IMR-90 (cell line): Measurements from ENCODE around the gene FAM83F. TPM values are rescaled to one million over a fixed set of nuclear protein-coding genes. Genes with fewer than 3 reads are reported as not detected.

Source experiments
- ATAC-seq: fragments of 200-7000 bp; cut with Tn5 transposase; 2 replicates; pipeline ENCODE4 v1.9.1; 2020; ENCODE audit warnings: low read depth, mild to moderate bottlenecking, moderate library complexity
- BruUV-seq: library from RNA; stranded (reverse); fragments of 400-500 nt; replicated peaks from 2 replicates; lab custom pipeline; 2021; lab: Mats Ljungman, UMichigan
- CTCF ChIA-PET: fragments of 300-600 bp; formaldehyde crosslinking; extraction: SDS; loops from one replicate; lab custom pipeline; 2021; ENCODE audit warnings: antibody characterized with exemption; lab: Yijun Ruan, JAX
- POLR2A ChIA-PET: fragments of 300-600 bp; sonication (Branson Sonifier 250); formaldehyde crosslinking; loops from one replicate; lab custom pipeline; 2022; ENCODE audit warnings: antibody characterized with exemption; ENCODE audit not compliant: unreplicated experiment; lab: Charles Lee
- DNase-seq: peaks from one replicate; pipeline ENCODE4 v3.0.0; 2013
- H2AFZ ChIP-seq: replicated peaks from 2 replicates; pipeline ENCODE3; 2013; ENCODE audit warnings: low read length, mild to moderate bottlenecking; ENCODE audit not compliant: poor library complexity
- H2AK5ac ChIP-seq: 2 replicates; pipeline ENCODE4 v1.6.1; 2013; ENCODE audit warnings: low read depth, low read length, inconsistent platforms
- H2AK9ac ChIP-seq: replicated peaks from 2 replicates; pipeline ENCODE3; 2013; ENCODE audit warnings: mild to moderate bottlenecking, low read depth, low read length, moderate library complexity; ENCODE audit not compliant: poor library complexity
- H2BK120ac ChIP-seq: 2 replicates; pipeline ENCODE4 v1.6.1; 2013; ENCODE audit warnings: low read depth, low read length, inconsistent platforms
- H2BK15ac ChIP-seq: 3 replicates; pipeline ENCODE4 v1.6.1; 2013; ENCODE audit warnings: low read depth, low read length, inconsistent platforms
- H2BK20ac ChIP-seq: 2 replicates; pipeline ENCODE4 v1.6.1; 2013; ENCODE audit warnings: low read depth, mild to moderate bottlenecking, inconsistent platforms, low read length, moderate library complexity
- H2BK5ac ChIP-seq: 2 replicates; pipeline ENCODE4 v1.6.1; 2013; ENCODE audit warnings: mild to moderate bottlenecking, low read depth, low read length, inconsistent platforms; ENCODE audit not compliant: poor library complexity, severe bottlenecking
- H3K14ac ChIP-seq: replicated peaks from 2 replicates; pipeline ENCODE4 v1.6.1; 2013; ENCODE audit warnings: low read depth, low read length, inconsistent platforms
- H3K18ac ChIP-seq: 2 replicates; pipeline ENCODE4 v1.6.1; 2013; ENCODE audit warnings: low read depth, low read length, control low read depth
- H3K23ac ChIP-seq: 2 replicates; pipeline ENCODE4 v1.6.1; 2013; ENCODE audit warnings: low read depth, low read length, inconsistent platforms
- H3K27ac ChIP-seq: 2 replicates; pipeline ENCODE4 v1.5.1; 2013; ENCODE audit warnings: mild to moderate bottlenecking, control low read depth, low read length; ENCODE audit not compliant: insufficient read depth
- H3K27me3 ChIP-seq: 2 replicates; pipeline ENCODE4 v1.6.1; 2013; ENCODE audit warnings: low read length; ENCODE audit not compliant: control insufficient read depth, insufficient read depth
- H3K36me3 ChIP-seq: 2 replicates; pipeline ENCODE4 v1.6.1; 2013; ENCODE audit warnings: low read length, mixed read lengths; ENCODE audit not compliant: control insufficient read depth, insufficient read depth
- H3K4ac ChIP-seq: 2 replicates; pipeline ENCODE4 v1.6.1; 2013; ENCODE audit warnings: low read depth, low read length, inconsistent platforms
- H3K4me1 ChIP-seq: 2 replicates; pipeline ENCODE4 v1.6.1; 2013; ENCODE audit warnings: low read length, mixed read lengths; ENCODE audit not compliant: control insufficient read depth, insufficient read depth
- H3K4me2 ChIP-seq: 2 replicates; pipeline ENCODE4 v1.6.1; 2013; ENCODE audit warnings: low read depth, mild to moderate bottlenecking, control low read depth, low read length, moderate library complexity
- H3K4me3 ChIP-seq: 2 replicates; pipeline ENCODE4 v1.5.1; 2013; ENCODE audit warnings: low read depth, mild to moderate bottlenecking, control low read depth, low read length, moderate library complexity; ENCODE audit not compliant: insufficient read depth
- H3K56ac ChIP-seq: 2 replicates; pipeline ENCODE4 v1.6.1; 2013; ENCODE audit warnings: low read length, inconsistent platforms; ENCODE audit not compliant: insufficient read depth; ENCODE audit errors: extremely low read depth
- H3K79me1 ChIP-seq, 2 experiments: 2 replicates each; pipeline ENCODE4 v1.6.1; 2013; ENCODE audit warnings: low read length in 2 of 2, inconsistent platforms in 1 of 2, low read depth in 1 of 2
- H3K9ac ChIP-seq: 2 replicates; pipeline ENCODE4 v1.6.1; 2013; ENCODE audit warnings: low read depth, low read length, control low read depth
- H3K9me1 ChIP-seq: 2 replicates; pipeline ENCODE4 v1.6.1; 2013; ENCODE audit warnings: low read length, inconsistent platforms; ENCODE audit not compliant: insufficient read depth
- H3K9me3 ChIP-seq: 2 replicates; pipeline ENCODE4 v1.6.1; 2013; ENCODE audit warnings: low read length; ENCODE audit not compliant: control insufficient read depth, insufficient read depth
- H4K20me1 ChIP-seq: 2 replicates; pipeline ENCODE4 v1.6.1; 2013; ENCODE audit warnings: low read length, inconsistent platforms; ENCODE audit not compliant: insufficient read depth
- H4K5ac ChIP-seq: 2 replicates; pipeline ENCODE4 v1.6.1; 2013; ENCODE audit warnings: mild to moderate bottlenecking, low read depth, low read length, control low read depth
- H4K8ac ChIP-seq, 2 experiments: 2 replicates each; pipeline ENCODE4 v1.6.1; 2013; ENCODE audit warnings: low read depth in 2 of 2, low read length in 2 of 2, control low read depth in 1 of 2, inconsistent platforms in 1 of 2
- H4K91ac ChIP-seq: 2 replicates; pipeline ENCODE4 v1.6.1; 2013; ENCODE audit warnings: low read depth, low read length, inconsistent platforms; ENCODE audit not compliant: insufficient read depth
- BHLHE40 ChIP-seq: fragments of 150-350 bp; IDR thresholded peaks from 2 replicates; pipeline ENCODE4 v1.6.1; 2016; ENCODE audit warnings: mild to moderate bottlenecking, low read depth, low read length
- CEBPB ChIP-seq: IDR thresholded peaks from 2 replicates; pipeline ENCODE4 v1.6.1; 2012; ENCODE audit warnings: low read depth, low read length, improper control_type of control experiment
- CHD1 ChIP-seq: IDR thresholded peaks from 2 replicates; pipeline ENCODE4 v1.6.1; 2012; ENCODE audit warnings: low read depth, low read length, improper control_type of control experiment
- CTCF ChIP-seq: conservative IDR thresholded peaks from 2 replicates; pipeline ENCODE4 v1.5.1; 2012; ENCODE audit warnings: mild to moderate bottlenecking, low read depth, low read length, improper control_type of control experiment
- MAZ ChIP-seq: IDR thresholded peaks from 2 replicates; pipeline ENCODE4 v1.6.1; 2012; ENCODE audit warnings: low read depth, mild to moderate bottlenecking, low read length, improper control_type of control experiment, moderate library complexity, borderline replicate concordance
- MXI1 ChIP-seq: IDR thresholded peaks from 2 replicates; pipeline ENCODE4 v1.6.1; 2012; ENCODE audit warnings: low read depth, mild to moderate bottlenecking, low read length, moderate library complexity, borderline replicate concordance
- RAD21 ChIP-seq: IDR thresholded peaks from 2 replicates; pipeline ENCODE4 v1.6.1; 2012; ENCODE audit warnings: low read length, improper control_type of control experiment
- RCOR1 ChIP-seq: IDR thresholded peaks from 2 replicates; pipeline ENCODE4 v1.6.1; 2012; ENCODE audit warnings: mild to moderate bottlenecking, low read length, improper control_type of control experiment; ENCODE audit not compliant: insufficient replicate concordance
- WGBS, 2 experiments: methylation state at CpG; one replicate each; pipeline versions ENCODE4 v1.1.5 to v1.1.7; 2013; ENCODE audit warnings: missing lambda C conversion rate in 2 of 2; ENCODE audit not compliant: insufficient read length in 1 of 2; ENCODE audit errors: extremely low coverage in 2 of 2; 5-methylcytosine and 5-hydroxymethylcytosine counted together
- dilution Hi-C: fragments of 300-500 bp; cut with HindIII; formaldehyde crosslinking; loops from one replicate; pipeline ENCODE4 v1.14.3; 2018; ENCODE audit warnings: low sequenced_read_pairs; ENCODE audit not compliant: unreplicated experiment
- in situ Hi-C: fragments of 300-500 bp; cut with MboI; formaldehyde crosslinking; loops from 3 replicates; pipeline ENCODE4 v1.14.3; 2019; ENCODE audit warnings: low sequenced_read_pairs, inconsistent platforms, mixed read lengths
- intact Hi-C: fragments of 100-400 bp; cut with micrococcal nuclease; formaldehyde crosslinking; loops from 2 replicates; pipeline ENCODE4 v1.10.0; 2022
- polyA plus RNA-seq, 3 experiments: library from polyadenylated mRNA; depleted of rRNA; stranded (reverse); fragments of >200 nt; gene quantifications; 2 replicates each; pipeline ENCODE4 v1.2.3, GENCODE V29; 2012; ENCODE audit warnings: low replicate concordance in 1 of 3
- total RNA-seq: library from RNA; depleted of rRNA; stranded (reverse); fragments of >200 nt; gene quantifications from 2 replicates; pipeline ENCODE4 v1.2.3, GENCODE V29; 2012

FAM83F gene
- total and polyA plus RNA-seq, 2 of the 4 experiments (the other 2 are of a cell fraction) = not detected

- Histone ChIP-seq H3K9me1 (no peaks in the 10 kb centered on the region; the same call in 1 of the 2 replicates), H2AK5ac (no peak overlapping the region), H3K4ac (no peak overlapping the region), H2BK120ac (no peak overlapping the region), H3K36me3 (no peaks in the 10 kb centered on the region), H3K4me3 (no peak overlapping the region), H3K9me3 (0 out of 2 replicates have a peak, but pooled peaks cover 2% of the 10 kb centered on the region), H3K27me3 (peaks cover 14% of the 10 kb centered on the region), H3K56ac (no peak overlapping the region), H3K27ac (no peak overlapping the region), H4K8ac (no peak overlapping the region), H3K4me2 (no peak overlapping the region), H3K9ac (no peak overlapping the region), H4K20me1 (peaks cover 10% of the 10 kb centered on the region), H3K18ac (no peak overlapping the region), H2BK5ac (no peak overlapping the region), H4K5ac (no peak overlapping the region), H2AFZ (no peak overlapping the region), H3K14ac (no peak overlapping the region), H4K91ac (no peak overlapping the region), H2BK15ac (no peak overlapping the region), H3K79me1 (peaks cover 5 to 6% of the 10 kb centered on the region in 2 experiments), H3K4me1 (peaks cover 2% of the 10 kb centered on the region), H3K23ac (no peak overlapping the region), H2AK9ac (no peak overlapping the region), H2BK20ac (no peak overlapping the region)
- POLR2A ChIA-PET = no interaction called here
- CTCF ChIA-PET = no interaction called here
- DNase-seq (no peak), ATAC-seq (no peak)
- dilution Hi-C loops (no loop called here), in situ Hi-C loops (loop anchor here (10.0 kb wide), 1 partner anchor 173 kb away; no protein-coding TSS in a partner anchor), intact Hi-C loops (no loop called here)
- WGBS, 2 experiments = 50% methylated on average over 1 of the region's 5 CpGs; no CpG with 5 or more reads in 1 of the 2 experiments
- TF ChIP-seq MAZ (no peak), BHLHE40 (no peak), CEBPB (no peak), CHD1 (no peak), MXI1 (no peak), RCOR1 (no peak), CTCF (no peak), RAD21 (no peak)
- BruUV-seq = no TSS peak
Measured at GRCh38 chr22:40081662-40082061, 86.9 kb downstream of the FAM83F start.
